HTERT RPE-1 (cell line): ENCODE data around the gene MGST1.

ENCODE experiments used
- in situ Hi-C: fragments of 300-500 bp; cut with MboI; formaldehyde crosslinking; loops from 4 replicates; pipeline ENCODE4 v1.14.3; 2020; ENCODE audit warnings: low sequenced_read_pairs

The MGST1 gene, protein sequence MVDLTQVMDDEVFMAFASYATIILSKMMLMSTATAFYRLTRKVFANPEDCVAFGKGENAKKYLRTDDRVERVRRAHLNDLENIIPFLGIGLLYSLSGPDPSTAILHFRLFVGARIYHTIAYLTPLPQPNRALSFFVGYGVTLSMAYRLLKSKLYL

DNA sequence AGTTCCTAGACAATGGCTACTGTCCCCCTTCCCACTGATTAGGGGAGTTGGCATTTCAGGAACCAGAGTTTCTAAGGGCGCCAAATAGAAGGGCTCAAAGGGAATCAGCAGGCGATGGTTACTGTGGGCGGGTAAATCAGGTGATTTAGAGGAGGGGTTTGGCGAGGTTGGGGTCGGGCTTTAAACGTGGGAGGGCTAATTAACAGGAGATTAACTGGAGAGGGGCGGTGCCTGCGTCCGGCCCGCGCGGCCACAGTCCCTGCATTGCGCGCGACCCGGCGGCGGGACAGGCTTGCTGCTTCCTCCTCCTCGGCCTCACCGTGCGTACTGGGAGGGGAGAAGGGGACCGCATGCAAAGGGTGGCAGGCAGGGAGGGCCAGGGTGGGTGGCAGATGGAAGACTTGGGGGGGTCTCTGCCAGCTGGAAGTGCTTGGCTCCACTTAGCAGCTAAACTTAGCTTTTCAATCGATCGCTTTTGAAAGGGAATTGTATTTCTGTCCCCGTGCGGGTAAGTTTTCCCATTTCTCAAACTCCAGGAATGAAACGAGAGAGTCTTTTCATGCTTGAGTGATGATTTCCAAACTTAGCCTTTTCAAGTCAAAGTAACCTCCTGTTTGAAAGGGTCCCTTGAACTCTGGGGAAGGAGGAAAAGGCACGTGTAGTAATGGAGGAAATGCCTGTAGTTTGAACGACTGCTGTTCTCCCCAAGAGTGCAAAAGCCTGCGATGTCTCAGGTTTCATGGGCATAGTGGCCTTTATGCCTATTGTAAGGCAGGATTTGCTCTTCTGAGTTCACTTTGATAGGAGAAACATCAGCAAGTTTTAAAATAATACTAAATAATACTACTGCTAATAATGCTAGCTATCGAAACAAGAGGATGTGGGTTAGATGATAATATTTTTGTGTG is at the start of gene MGST1:
Gene MGST1, plus strand, starts transcription at position 255 of the 908 bp plus-strand sequence. CDS start 6,608 bp downstream, outside the sequence.
- in situ Hi-C loops, result no loop called here

DNA sequence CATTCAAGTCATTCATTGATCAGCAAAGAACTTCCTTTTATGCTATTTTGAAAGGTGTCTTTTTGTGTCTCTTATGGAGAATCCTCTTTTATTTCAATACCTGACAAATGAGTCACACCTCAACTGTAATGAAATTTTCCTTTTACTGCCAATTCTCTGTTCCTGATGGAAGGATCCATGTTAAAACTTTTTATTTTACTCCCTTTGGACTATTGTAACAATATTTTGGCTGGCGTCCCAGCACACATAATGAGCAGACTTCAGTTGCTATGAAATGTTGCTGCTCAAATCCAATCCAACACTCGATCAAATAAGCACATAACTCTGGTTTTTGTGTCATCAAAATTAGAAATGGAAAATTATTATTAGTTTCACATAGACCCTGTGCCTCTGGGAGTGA is 48.0 kb upstream of the MGST1 start:
- in situ Hi-C loops, result no loop called here

DNA sequence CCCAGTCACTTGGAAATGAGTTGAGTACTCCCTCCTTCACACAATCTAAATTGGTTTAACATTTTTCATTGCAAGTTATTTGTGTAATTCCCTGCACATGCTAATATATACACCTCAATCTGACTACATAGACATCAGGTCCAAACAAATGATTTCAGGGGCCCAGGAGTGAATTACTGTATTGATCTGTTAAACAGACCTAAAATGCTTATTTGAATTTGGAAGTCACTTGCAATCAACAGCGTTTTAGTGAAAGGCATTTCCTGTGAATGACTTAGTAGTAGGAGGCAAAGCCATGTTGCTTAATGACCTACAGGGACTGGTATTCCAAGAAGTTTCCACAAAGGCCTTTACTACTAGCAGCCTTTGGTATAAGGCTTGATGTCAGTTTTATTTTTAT is 47.3 kb upstream of the MGST1 start:
- in situ Hi-C loops, result no loop called here

DNA sequence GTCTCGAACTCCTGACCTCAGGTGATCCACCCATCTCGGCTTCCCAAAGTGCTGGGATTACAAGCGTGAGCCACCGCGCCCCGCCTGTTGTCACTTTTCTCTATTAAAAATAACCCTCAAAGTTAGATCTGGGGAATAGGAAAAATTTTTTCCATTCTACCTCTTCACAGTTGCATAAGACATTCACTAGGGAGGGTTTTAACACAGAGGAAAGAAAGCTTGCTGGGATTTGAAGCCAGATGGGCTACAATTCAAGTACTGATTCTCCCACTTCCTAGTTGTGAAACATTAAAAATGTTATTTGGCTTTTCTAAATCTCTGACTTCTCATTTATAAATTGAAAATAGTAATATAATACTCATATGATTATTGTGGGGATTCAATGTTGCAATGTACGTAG is 46.7 kb upstream of the MGST1 start:
- in situ Hi-C loops, result no loop called here

DNA sequence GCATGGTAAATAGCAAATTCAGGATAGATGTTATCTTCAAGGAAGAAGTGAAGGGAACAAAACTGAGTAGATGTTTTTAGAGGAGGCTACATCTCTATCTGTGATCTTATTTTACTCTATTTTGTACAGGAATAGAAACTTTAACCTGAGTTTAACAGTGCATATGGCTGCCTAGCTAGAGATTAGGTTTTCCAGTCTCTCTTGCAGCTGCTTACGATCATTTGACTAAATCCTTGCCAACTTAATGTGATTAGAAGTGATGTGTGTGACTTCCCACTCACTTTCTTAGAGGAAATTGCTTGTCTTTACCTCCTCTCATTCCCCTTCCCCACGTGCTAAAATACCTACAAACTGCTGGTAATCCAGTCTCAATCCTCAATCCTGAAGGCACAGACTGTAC is 43.5 kb upstream of the MGST1 start:
- in situ Hi-C loops, result no loop called here

DNA sequence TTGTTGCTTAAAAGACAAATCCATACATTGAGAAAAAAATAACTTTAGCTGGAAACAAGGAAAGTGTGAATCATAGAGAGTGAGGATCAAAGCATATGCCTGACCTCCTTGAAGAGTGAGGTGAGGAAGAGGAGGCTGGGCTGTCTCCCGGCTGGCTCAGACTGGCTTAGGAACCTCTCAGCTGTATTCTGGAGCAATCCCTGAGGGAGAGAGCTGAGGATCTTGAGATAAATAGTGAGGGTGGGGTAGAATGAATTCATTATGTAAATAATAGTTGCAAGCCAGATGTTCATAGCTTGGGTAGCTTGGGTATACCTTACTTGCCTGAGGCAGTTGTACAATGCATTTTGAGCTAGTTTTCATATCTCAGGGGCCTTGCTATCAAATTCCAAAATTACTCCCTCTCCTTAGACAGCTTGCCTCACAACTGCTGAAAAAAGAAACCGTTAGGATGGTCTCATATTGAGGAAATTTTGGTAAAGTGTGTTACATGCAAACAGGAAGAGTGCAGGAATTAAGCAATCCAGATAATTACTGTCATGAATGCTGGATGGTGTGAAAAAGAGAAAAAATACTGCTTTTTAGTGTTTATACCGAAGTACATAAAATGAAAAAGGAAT is 39.5 kb upstream of the MGST1 start:
- in situ Hi-C loops, result no loop called here

DNA sequence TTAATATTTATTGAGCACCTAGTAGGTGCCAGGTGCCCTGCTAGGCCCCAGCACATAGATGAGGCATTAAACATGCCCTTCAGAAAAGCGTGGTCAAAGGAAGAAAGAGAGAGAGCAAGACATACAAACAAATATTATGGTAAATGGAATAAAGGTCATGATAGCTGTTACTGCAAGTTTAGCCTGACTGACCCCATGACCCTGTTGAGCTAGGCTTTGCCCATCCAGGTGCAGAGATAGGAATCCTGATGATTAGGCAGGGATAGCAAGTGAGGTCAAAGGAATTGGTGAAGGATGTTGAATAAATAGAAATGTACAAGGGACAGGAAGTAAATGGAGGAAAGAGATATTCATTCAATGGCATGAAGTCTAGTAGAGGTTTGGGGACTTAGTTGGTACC is 36.5 kb upstream of the MGST1 start:
- in situ Hi-C loops, result no loop called here

DNA sequence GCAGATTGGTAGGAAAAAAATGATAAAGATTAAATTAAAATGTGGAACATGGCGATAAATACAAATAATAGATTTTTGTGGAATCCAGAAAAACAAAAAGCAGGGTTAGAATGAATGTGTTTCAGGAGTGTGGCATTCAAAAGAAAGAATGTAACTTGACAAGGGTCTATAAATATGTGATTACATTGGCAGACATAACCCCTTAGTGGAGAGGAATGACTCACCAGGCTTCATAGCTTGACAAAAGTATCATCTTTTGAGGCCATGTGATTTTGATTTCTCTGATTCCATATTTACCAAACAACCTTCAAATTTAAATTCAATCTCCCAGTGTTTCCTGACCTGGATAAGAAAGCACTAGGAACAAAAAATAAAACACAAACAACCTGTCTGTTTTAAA is 24.4 kb upstream of the MGST1 start:
- in situ Hi-C loops, result no loop called here

DNA sequence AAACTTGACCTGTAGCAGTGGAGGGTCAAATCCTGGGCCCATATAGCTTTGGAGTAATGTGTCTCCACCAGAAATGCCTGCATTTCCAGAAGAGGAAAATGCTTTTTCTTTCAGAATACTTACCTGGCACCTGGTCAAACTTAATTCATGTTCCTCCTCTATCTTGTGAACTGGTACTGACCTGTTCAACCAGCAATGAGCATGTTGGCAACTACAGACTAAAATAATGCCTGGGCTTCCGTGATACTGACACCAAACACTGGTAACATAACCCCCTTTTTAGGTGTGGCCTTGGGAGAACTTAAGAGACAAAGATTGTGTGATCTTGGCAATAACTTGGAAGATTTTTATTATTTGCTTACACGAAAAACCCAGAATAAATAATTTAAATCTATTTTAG is 23.8 kb upstream of the MGST1 start:
- in situ Hi-C loops, result no loop called here

DNA sequence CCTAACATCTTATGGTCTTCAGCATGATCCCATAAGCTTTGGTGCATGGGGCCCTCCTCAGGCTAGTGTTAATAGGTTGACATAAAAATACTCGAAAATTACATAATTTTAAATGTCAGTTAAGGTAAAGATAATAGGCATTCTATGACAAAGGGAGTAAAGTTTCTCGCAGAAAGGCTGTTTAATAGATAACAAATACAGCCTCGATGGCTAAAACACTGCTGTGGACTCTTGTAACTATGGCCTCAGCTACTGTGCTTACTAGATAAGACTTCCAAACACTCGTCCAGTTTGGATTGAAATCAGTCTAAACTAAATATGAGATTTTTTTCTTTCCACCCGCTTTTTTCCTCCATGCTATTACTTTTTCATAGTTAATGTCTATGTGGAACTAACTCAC is 23.2 kb upstream of the MGST1 start:
- in situ Hi-C loops, result no loop called here

DNA sequence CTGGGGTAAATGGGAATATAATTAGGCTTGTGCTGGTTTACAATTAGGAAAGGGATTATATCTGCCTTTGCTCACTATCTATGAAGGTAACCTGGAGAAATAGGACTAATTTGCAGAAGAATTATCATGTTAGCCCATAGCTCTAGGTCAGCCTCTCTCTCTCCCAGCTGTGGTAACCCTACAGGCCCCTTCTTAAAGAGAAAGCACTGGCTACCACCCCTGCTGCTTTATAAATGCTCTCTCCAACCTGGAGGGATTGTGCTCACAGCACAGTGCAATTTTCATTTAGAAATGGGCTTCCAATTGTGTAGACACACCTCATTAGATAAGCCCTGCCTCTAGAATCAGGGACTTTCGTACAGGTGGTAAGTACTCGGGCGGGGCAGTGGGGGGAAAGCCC is 22.7 kb upstream of the MGST1 start:
- in situ Hi-C loops, result no loop called here

DNA sequence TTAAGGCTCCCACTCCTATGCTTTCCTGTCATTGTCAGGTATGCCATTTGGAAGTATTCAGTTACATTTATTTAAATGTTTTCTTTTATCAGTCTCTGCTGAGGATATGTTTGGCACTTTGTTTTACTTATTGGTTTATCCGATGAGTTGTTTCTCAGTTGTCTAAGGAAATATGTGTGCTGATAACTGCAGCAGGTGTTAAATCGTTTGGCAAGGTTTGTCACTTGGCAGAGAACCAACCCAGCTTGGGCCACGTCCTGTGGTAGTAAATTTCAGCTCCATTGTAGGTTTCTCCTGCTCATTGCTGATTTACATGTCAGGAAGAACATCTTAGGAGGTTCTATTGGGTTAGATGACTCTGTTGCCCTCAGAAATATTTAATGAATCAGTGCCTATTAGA is 22.0 kb upstream of the MGST1 start:
- in situ Hi-C loops, result no loop called here

DNA sequence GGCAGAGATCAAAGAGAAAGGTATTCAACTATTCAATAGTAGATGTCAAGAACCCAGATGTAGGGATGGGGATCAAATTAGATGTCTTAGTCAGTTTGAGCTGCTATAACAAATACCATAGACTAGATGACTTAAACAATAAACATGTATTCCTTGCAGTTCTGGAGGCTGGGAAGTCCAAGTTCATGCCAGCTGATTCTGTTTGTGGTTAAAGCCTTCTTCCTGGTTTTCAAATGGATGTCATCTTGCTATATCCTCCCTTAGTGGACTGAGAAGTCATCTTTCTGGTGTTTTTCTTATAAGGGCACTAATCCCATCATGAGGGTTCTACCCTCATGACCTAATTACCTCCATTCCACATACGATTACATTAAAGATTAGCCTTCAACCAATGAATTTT is 19.5 kb upstream of the MGST1 start:
- in situ Hi-C loops, result no loop called here

DNA sequence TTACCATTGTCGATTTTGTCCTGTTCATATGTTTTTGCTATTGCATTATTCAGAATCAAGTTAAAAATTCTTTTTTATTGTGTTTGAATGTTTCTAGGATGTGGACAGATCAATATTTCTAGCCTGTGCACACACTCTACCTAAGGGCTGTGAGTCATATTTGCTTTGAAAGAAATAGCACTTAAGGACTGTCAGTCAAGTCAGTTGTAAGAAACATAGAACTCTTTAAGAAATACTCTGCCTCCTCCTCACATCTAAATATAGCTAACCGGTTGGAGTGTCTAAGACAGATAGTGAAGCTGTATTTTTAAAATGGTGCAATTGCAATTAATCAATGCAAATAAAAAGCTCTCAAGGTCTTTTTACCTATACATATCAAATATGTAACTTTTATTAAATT is 17.9 kb upstream of the MGST1 start:
- in situ Hi-C loops, result no loop called here

DNA sequence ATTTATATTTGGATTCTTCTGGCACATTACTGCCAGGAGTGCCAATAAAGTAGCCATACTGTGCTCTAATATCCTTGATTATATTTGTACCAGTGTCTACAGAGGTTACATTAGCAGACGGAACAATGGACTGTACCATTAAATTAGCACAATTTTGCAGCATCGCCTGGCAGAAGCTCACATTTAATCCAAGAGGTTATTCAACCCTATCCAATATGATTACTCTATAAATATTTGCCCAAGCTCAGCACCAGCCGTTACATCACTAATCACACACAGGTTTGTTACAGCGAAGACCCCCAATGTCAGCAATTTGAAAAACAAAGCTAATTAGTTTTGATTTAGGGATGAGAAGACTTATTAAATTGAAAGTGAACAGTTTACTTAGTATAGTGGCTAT is 16.9 kb upstream of the MGST1 start:
- in situ Hi-C loops, result no loop called here

DNA sequence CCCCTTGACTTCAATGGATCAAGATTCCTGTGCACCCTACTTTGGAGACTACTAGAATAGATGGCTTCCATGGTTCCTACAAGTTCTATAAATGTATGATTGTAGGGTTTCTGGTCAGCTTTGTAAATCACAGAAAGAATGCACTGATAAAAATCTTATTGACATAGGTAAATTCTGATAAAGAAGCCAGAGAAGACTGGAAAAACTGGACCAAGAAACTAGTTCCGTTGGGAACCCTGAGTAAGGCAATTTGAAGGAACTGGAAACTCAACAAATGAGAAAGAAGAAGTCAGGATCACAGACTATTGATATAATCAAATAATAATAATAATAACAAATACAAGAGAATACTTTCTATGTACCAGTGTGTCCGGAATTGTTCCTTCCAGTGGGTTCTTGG is 15.4 kb upstream of the MGST1 start:
- in situ Hi-C loops, result no loop called here

DNA sequence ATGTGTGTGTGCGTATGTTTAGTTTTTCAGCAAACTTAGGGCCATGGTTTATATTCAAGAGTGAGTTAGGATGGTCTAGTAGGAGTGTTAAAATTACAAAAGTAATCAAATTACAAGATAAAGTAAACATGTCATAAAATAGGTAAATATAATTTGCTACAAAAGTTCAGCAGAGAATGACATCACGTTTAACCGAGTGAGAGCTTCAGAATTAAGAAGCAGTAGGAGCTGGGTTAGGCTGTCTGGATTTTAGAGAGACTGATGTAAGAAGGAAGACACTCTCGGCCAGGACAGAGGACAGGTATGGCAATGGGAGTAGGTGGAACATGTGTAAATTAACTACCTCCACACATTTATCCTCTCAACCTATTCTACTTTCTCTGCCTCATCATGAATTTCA is 11.6 kb upstream of the MGST1 start:
- in situ Hi-C loops, result no loop called here

DNA sequence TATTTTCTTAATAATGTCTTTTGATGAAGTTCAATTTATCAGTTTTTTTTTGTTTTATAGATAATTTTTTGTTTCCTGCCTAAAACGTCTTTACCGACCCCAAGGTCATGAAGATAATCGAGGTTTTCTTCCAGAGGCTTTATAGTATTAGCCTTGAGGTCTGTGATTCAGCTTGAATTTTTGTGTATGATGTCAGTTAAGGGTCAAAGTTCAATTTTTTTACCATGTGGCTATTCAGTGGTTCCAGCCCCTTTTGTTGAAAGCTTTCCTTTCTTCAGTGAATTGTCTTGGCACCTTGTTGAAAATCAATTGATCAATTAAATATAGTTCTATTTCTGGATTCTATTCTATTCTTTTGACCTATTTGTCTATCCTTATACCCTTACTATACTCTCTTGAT is 3.2 kb upstream of the MGST1 start:
- in situ Hi-C loops, result no loop called here

DNA sequence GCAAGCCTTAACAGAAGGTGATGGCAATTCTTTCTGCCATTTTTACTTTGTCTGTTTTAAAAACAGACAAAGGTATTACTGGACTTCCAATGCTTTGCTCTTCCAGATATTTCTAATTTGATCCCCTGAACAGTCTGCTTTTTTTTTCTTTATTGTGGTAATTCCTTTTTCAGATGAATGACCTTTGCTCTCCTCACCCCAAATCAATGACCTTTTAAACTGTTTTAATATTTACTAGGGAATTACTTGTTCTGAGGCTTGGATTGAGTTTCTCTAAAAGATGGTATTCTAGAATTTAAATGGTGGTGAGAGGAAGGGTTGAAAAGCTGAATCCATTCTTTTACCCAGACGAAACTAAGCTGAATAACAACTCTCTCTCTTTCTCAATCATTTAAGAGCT is 2.3 kb upstream of the MGST1 start:
- in situ Hi-C loops, result no loop called here

DNA sequence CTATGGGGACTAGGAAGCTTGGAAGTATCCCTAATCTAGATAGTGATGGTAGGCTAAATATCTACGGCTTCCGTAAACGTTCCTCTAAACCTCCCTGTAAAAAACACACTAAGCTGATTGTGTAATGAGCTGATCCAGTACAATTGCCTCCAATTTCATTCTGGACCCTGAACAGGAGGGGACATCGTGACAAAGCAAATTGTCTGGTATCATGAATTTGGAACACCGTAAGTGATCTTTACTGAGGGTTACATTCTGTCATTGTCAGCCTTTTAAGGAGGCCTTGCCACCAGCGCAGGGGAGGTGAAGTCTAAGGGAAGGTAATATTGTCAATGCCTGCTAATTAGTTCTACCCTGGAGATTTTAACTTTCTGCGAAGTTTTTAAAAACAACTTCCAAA is 487 bp upstream of the MGST1 start:
- in situ Hi-C loops, result no loop called here

DNA sequence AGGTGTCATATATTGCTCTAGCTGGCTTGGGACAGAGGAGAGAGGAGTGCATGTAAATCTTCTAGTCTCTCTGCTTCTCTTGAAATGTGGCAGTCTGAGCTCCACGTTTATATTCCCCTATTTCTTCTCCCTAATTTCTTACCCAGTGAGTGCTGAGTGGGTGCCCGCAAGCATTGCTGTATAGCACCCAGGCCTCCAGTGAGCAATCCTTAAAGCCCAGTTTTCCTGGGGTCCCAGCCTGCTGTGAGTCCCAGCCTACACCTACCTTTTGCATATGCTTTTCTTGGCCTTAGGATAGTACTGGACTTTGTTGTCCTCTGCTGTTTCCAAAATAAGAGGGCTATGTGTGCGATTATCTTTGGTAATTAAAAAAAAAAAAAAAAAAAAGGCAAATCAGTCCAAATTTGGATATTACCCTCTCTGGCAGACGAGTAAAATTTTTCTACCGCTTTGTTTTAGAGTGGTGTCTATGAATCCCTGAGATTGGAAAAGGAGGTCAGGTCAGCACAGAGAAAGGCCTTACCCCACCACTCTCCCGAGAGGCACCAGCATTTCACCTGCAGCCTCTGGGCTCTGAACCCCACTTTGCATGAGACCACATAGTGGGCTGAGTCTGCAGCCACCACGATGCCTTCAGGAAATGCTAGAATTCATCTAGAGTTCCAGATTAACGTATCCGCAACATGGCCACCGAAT is 1.1 kb downstream of the MGST1 start:
- in situ Hi-C loops, result no loop called here

DNA sequence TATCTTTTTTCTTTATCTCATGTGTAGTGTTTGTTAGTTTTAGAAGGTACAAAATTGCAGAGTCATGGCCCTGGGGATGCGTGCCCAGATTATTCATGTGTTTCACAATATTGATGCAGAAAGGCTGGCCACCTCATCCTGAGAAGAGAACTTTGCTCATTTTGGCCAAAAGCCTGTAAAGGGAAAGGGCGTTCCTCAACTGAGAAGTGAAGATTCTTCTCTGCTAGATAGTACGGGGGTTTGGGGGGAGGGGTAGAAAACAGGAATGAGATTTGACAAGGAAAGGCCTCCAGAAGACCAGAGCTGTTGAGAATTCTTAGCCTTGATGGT is 1.7 kb downstream of the MGST1 start:
- in situ Hi-C loops, result no loop called here
